GM23338 (cell line): ENCODE data around the gene ZMYM4. TPM values are rescaled to one million over a fixed set of nuclear protein-coding genes. Genes with fewer than 3 reads are reported as not detected.
A peak's percentile ranks its signal among the peaks of the same experiment; 100 is the strongest.

ENCODE experiments used
- ATAC-seq: fragments of 200-7000 bp; cut with Tn5 transposase; 3 replicates; pipeline ENCODE4 v1.9.1; 2020
- DNase-seq: peaks from one replicate; pipeline ENCODE4 v3.0.0-alpha.2; 2015; ENCODE audit warnings: low spot score
- H2AFZ ChIP-seq: fragments of 200-600 bp; sonication (generic); 2 replicates; pipeline ENCODE4 v1.8.0; 2016; ENCODE audit warnings: antibody characterized with exemption, mild to moderate bottlenecking, moderate library complexity
- H3F3A ChIP-seq: fragments of 200-600 bp; sonication (generic); replicated peaks from 2 replicates; pipeline ENCODE4 v1.8.0; 2017; ENCODE audit warnings: antibody characterized with exemption, mixed run types, low read depth
- H3K27ac ChIP-seq: fragments of 200-600 bp; sonication (generic); 2 replicates; pipeline ENCODE4 v1.6.1; 2016; ENCODE audit warnings: low read depth
- H3K27me3 ChIP-seq: fragments of 200-600 bp; sonication (generic); 2 replicates; pipeline ENCODE4 v1.8.0; 2016; ENCODE audit warnings: mild to moderate bottlenecking, mixed run types, moderate library complexity; ENCODE audit not compliant: insufficient read depth
- H3K36me3 ChIP-seq: fragments of 200-600 bp; sonication (generic); 2 replicates; pipeline ENCODE4 v1.8.0; 2016; ENCODE audit warnings: mild to moderate bottlenecking; ENCODE audit not compliant: insufficient read depth
- H3K4me1 ChIP-seq: fragments of 200-600 bp; sonication (generic); 2 replicates; pipeline ENCODE4 v1.8.0; 2016; ENCODE audit warnings: mild to moderate bottlenecking, moderate library complexity; ENCODE audit not compliant: insufficient read depth
- H3K4me2 ChIP-seq: fragments of 200-600 bp; sonication (generic); 2 replicates; pipeline ENCODE4 v1.7.1; 2017; ENCODE audit warnings: mixed run types
- H3K4me3 ChIP-seq: fragments of 200-600 bp; sonication (generic); 2 replicates; pipeline ENCODE4 v1.6.1; 2016; ENCODE audit warnings: mixed run types
- H3K79me2 ChIP-seq: fragments of 200-600 bp; sonication (generic); replicated peaks from 2 replicates; pipeline ENCODE4 v1.8.0; 2017; ENCODE audit warnings: mild to moderate bottlenecking; ENCODE audit not compliant: insufficient read depth
- H3K9me2 ChIP-seq: fragments of 200-600 bp; sonication (generic); 2 replicates; pipeline ENCODE4 v1.8.0; 2017; ENCODE audit not compliant: insufficient read depth
- H4K20me1 ChIP-seq: fragments of 200-600 bp; sonication (generic); replicated peaks from 2 replicates; pipeline ENCODE4 v1.8.0; 2017; ENCODE audit warnings: mild to moderate bottlenecking; ENCODE audit not compliant: insufficient read depth
- H3K27ac Mint-ChIP-seq: 2 replicates; pipeline ENCODE4 v1.8.0; 2020; ENCODE audit warnings: inconsistent platforms, mild to moderate bottlenecking, moderate library complexity, mixed read lengths
- H3K27me3 Mint-ChIP-seq: 3 replicates; pipeline ENCODE4 v1.8.0; 2022; ENCODE audit warnings: low read depth, mild to moderate bottlenecking, moderate library complexity, mixed read lengths, inconsistent platforms; ENCODE audit not compliant: insufficient read depth, poor library complexity
- H3K36me3 Mint-ChIP-seq: 3 replicates; pipeline ENCODE4 v1.8.0; 2021; ENCODE audit warnings: low read depth, mild to moderate bottlenecking, inconsistent platforms, moderate library complexity, mixed read lengths
- H3K4me1 Mint-ChIP-seq: 3 replicates; pipeline ENCODE4 v1.8.0; 2020; ENCODE audit warnings: mild to moderate bottlenecking, inconsistent platforms, mixed read lengths
- H3K4me3 Mint-ChIP-seq: 3 replicates; pipeline ENCODE4 v1.8.0; 2021; ENCODE audit warnings: moderate library complexity, mild to moderate bottlenecking, inconsistent platforms, mixed read lengths
- H3K9me3 Mint-ChIP-seq: 3 replicates; pipeline ENCODE4 v1.8.0; 2020; ENCODE audit warnings: moderate library complexity, mild to moderate bottlenecking, inconsistent platforms, mixed read lengths
- EZH2phosphoT487 ChIP-seq: fragments of 200-600 bp; sonication (generic); IDR thresholded peaks from one replicate; pipeline ENCODE4 v1.8.1; 2018; ENCODE audit warnings: antibody characterized with exemption; ENCODE audit not compliant: unreplicated experiment
- JUNB ChIP-seq: IDR thresholded peaks from one replicate; pipeline ENCODE4 v1.6.1; 2016; ENCODE audit warnings: antibody characterized with exemption; ENCODE audit not compliant: unreplicated experiment
- NANOG ChIP-seq: IDR thresholded peaks from 2 replicates; pipeline ENCODE4 v1.6.1; 2016; ENCODE audit warnings: antibody characterized with exemption, borderline replicate concordance
- REST ChIP-seq: IDR thresholded peaks from one replicate; pipeline ENCODE4 v1.6.1; 2018; ENCODE audit warnings: antibody characterized with exemption; ENCODE audit not compliant: unreplicated experiment
- ZNF114 ChIP-seq: fragments of 250-450 bp; sonication (Bioruptor Pico); IDR thresholded peaks from 2 replicates; pipeline ENCODE4 v1.5.0; 2020; ENCODE audit warnings: mild to moderate bottlenecking, moderate library complexity
- ZNF331 ChIP-seq: fragments of 250-450 bp; sonication (Bioruptor Pico); IDR thresholded peaks from 2 replicates; pipeline ENCODE4 v1.5.0; 2020; ENCODE audit warnings: low read depth, mild to moderate bottlenecking, moderate library complexity
- polyA plus RNA-seq: library from polyadenylated mRNA; unstranded; fragments of >200 nt; fragmentation: Nextera tagmentation; extraction: Ambion mirVana; gene quantifications from 2 replicates; pipeline ENCODE4 v1.2.1, GENCODE V29; 2016
- total RNA-seq: library from RNA; depleted of rRNA; stranded (reverse); fragments of >200 nt; shearing (Covaris generic); gene quantifications from 2 replicates; pipeline ENCODE4 v1.2.3, GENCODE V29; 2014
- TF ChIP-seq, protein P1 (sequence below), 2 experiments: fragments of 200-600 bp in 1 of 2; sonication (generic) in 1 of 2; conservative IDR thresholded peaks; 2 replicates each; pipeline versions ENCODE4 v1.5.1 to v1.6.1; 2016 to 2017; ENCODE audit warnings: antibody characterized with exemption in 2 of 2, low read depth in 2 of 2, mild to moderate bottlenecking in 2 of 2, moderate library complexity in 1 of 2

Gene ZMYM4
- total and polyA plus RNA-seq, 2 experiments from 2014 or later = 65.4 to 68.5 TPM

- TF ChIP-seq REST (no peak), ZNF331 (CRISPR knock-in tag) (no peak)
Measured at GRCh38 chr1:35264035-35264434, 4.5 kb upstream of the ZMYM4 start (continued).

DNA sequence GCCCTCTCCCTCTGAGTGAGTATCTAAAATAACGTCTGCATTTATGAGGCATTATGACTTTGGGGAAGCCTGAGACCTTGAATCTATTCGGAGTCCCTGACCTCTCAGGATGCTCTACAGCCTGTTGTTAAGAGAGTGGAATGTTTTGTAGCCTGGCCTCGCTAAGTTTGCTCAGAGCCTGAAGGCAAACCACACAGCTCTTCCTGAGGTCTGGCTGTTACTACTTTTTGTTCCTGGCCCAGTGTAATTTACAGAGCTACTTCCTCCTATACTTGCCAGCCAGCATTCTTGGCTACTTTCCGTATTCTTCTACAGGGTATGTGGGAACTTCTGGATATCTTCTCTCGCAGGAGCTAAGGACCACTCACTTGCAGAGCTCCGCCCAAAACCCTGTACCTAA is 3.6 kb upstream of the ZMYM4 start:
- no peak overlapping the region for H3K4me3 Mint-ChIP-seq
- H3K9me3 Mint-ChIP-seq = peaks cover 3% of the 10 kb centered on the region; the same call in 1 of the 3 replicates
- H2AFZ ChIP-seq = peak overlapping the region; percentile 89

GRCh38 chr1:35266306-35266705 is 2.2 kb upstream of the ZMYM4 start:
- H3K79me2 ChIP-seq = peaks cover 21% of the 10 kb centered on the region
- no peak overlapping the region for H3K4me2 ChIP-seq
- Mint-ChIP-seq H3K4me1 (peaks cover 23% of the 10 kb centered on the region), H3K36me3 (peaks cover 18% of the 10 kb centered on the region), H3K4me3 (no peak overlapping the region), H3K27ac (no peak overlapping the region), H3K27me3 (peaks cover 4% of the 10 kb centered on the region), H3K9me3 (peaks cover 3% of the 10 kb centered on the region; the same call in 1 of the 3 replicates)
- H3F3A ChIP-seq = no peaks in the 10 kb centered on the region
- peaks cover 23% of the 10 kb centered on the region for H3K4me1 ChIP-seq
- 0 out of 2 replicates have a peak, but pooled peaks cover under 1% of the 10 kb centered on the region for H4K20me1 ChIP-seq
- 0 out of 2 replicates have a peak, but pooled peaks cover 7% of the 10 kb centered on the region for H3K9me2 ChIP-seq
- H3K36me3 ChIP-seq = no peaks in the 10 kb centered on the region
- H3K27me3 ChIP-seq = no peaks in the 10 kb centered on the region
- no peak for DNase-seq
- no peak for ATAC-seq
- H3K4me3 ChIP-seq = no peak overlapping the region
- H2AFZ ChIP-seq = no peak overlapping the region
- no peak overlapping the region for H3K27ac ChIP-seq
- TF ChIP-seq EZH2phosphoT487 (no peak), JUNB (no peak), ZNF331 (CRISPR knock-in tag) (no peak), ZNF114 (CRISPR knock-in tag) (no peak), NANOG (no peak)

More for the DNA sequence above, 3.6 kb upstream of the ZMYM4 start:
- H3K4me1 ChIP-seq = peaks cover 13% of the 10 kb centered on the region; the same call in 1 of the 2 replicates
- H3K36me3 ChIP-seq = no peaks in the 10 kb centered on the region
- TF ChIP-seq, protein P1, sequence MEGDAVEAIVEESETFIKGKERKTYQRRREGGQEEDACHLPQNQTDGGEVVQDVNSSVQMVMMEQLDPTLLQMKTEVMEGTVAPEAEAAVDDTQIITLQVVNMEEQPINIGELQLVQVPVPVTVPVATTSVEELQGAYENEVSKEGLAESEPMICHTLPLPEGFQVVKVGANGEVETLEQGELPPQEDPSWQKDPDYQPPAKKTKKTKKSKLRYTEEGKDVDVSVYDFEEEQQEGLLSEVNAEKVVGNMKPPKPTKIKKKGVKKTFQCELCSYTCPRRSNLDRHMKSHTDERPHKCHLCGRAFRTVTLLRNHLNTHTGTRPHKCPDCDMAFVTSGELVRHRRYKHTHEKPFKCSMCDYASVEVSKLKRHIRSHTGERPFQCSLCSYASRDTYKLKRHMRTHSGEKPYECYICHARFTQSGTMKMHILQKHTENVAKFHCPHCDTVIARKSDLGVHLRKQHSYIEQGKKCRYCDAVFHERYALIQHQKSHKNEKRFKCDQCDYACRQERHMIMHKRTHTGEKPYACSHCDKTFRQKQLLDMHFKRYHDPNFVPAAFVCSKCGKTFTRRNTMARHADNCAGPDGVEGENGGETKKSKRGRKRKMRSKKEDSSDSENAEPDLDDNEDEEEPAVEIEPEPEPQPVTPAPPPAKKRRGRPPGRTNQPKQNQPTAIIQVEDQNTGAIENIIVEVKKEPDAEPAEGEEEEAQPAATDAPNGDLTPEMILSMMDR (conservative IDR thresholded peaks at IDR 0.05; ENCODE audit: low read depth in 2 of 2) = no peak
- peaks cover 6% of the 10 kb centered on the region; the same call in 1 of the 3 replicates for H3K36me3 Mint-ChIP-seq
- H3K27ac Mint-ChIP-seq = no peak overlapping the region
- 0 out of 2 replicates have a peak, but pooled peaks cover 7% of the 10 kb centered on the region for H3K9me2 ChIP-seq
- H3K4me3 ChIP-seq = no peak overlapping the region
- H3K4me1 Mint-ChIP-seq = peaks cover 15% of the 10 kb centered on the region
- H3K4me2 ChIP-seq = no peak overlapping the region
- ATAC-seq = no peak
- peak; percentile 45 for DNase-seq
- H3K79me2 ChIP-seq = peaks cover 7% of the 10 kb centered on the region
- H3F3A ChIP-seq = no peaks in the 10 kb centered on the region
- H4K20me1 ChIP-seq = no peaks in the 10 kb centered on the region
- H3K27ac ChIP-seq = peak overlapping the region; percentile 21; the same call in 1 of the 2 replicates
- peaks cover 4% of the 10 kb centered on the region for H3K27me3 Mint-ChIP-seq
- no peaks in the 10 kb centered on the region for H3K27me3 ChIP-seq
